CD14-positive monocyte (primary cell): ENCODE measurements around the gene PIK3C3. TPM values are rescaled to one million over a fixed set of nuclear protein-coding genes. Genes with fewer than 3 reads are reported as not detected.

ENCODE experiments used
- DNase-seq, 3 donors: peaks; one replicate each; pipeline ENCODE4 v3.0.0-alpha.2; 2011 to 2022
- H2AFZ ChIP-seq: 2 replicates; pipeline ENCODE4 v1.6.0; 2012; ENCODE audit warnings: mild to moderate bottlenecking, low read depth, low read length, inconsistent platforms; ENCODE audit not compliant: insufficient read depth, poor library complexity, severe bottlenecking
- H3K27ac ChIP-seq, 2 donors: 1 replicate in 1 of 2; 2 replicates in 1 of 2; pipeline ENCODE4 v1.5.1; 2012 to 2013; ENCODE audit warnings: low read length in 2 of 2, control low read depth in 1 of 2, inconsistent platforms in 1 of 2, low read depth in 1 of 2, mild to moderate bottlenecking in 1 of 2
- H3K27me3 ChIP-seq, 2 donors: one replicate each; pipeline versions ENCODE4 v1.6.0 to v1.6.1; 2011 to 2013; ENCODE audit warnings: low read length in 2 of 2; ENCODE audit not compliant: control insufficient read depth in 2 of 2, insufficient read depth in 2 of 2
- H3K36me3 ChIP-seq, 2 donors: replicated peaks in 1 of 2; 1 replicate in 1 of 2; 2 replicates in 1 of 2; pipeline versions ENCODE4 v1.5.1 to v1.6.1; 2012 to 2013; ENCODE audit warnings: low read length in 2 of 2, control low read depth in 1 of 2, inconsistent platforms in 1 of 2, mild to moderate bottlenecking in 1 of 2; ENCODE audit not compliant: insufficient read depth in 2 of 2, control insufficient read depth in 1 of 2
- H3K4me1 ChIP-seq, 2 donors: 1 replicate in 1 of 2; 2 replicates in 1 of 2; pipeline versions ENCODE4 v1.5.1 to v1.6.1; 2012 to 2013; ENCODE audit warnings: low read length in 2 of 2, control low read depth in 1 of 2, inconsistent platforms in 1 of 2, mild to moderate bottlenecking in 1 of 2, moderate library complexity in 1 of 2; ENCODE audit not compliant: insufficient read depth in 2 of 2, control insufficient read depth in 1 of 2
- H3K4me2 ChIP-seq: replicated peaks from 2 replicates; pipeline ENCODE3; 2012; ENCODE audit warnings: low read length, moderate library complexity, mild to moderate bottlenecking; ENCODE audit not compliant: poor library complexity, severe bottlenecking; ENCODE audit errors: extremely low read depth
- H3K4me3 ChIP-seq, 3 experiments: fragments of 200-600 bp in 1 of 3; sonication (generic) in 1 of 3; replicated peaks in 1 of 3; 1 replicate in 2 of 3; 2 replicates in 1 of 3; pipeline ENCODE4 v1.5.1; 2011 to 2013; ENCODE audit warnings: low read length in 3 of 3, mild to moderate bottlenecking in 3 of 3, control low read depth in 2 of 3, low read depth in 2 of 3, inconsistent platforms in 1 of 3, moderate library complexity in 1 of 3
- H3K79me2 ChIP-seq: 2 replicates; pipeline ENCODE4 v1.6.0; 2012; ENCODE audit warnings: mild to moderate bottlenecking, control low read depth, inconsistent platforms, low read length, moderate library complexity; ENCODE audit not compliant: insufficient read depth
- H3K9ac ChIP-seq: 2 replicates; pipeline ENCODE4 v1.6.0; 2017; ENCODE audit warnings: low read length, mild to moderate bottlenecking; ENCODE audit not compliant: insufficient read depth, poor library complexity, severe bottlenecking
- H3K9me3 ChIP-seq, 2 donors: replicated peaks in 1 of 2; 1 replicate in 1 of 2; 2 replicates in 1 of 2; pipeline versions ENCODE4 v1.5.1 to v1.6.1; 2012 to 2013; ENCODE audit warnings: low read length in 2 of 2, control low read depth in 1 of 2; ENCODE audit not compliant: control insufficient read depth in 1 of 2, insufficient read depth in 1 of 2
- H4K20me1 ChIP-seq: 2 replicates; pipeline ENCODE4 v1.6.0; 2012; ENCODE audit warnings: mild to moderate bottlenecking, low read length, control low read depth, moderate library complexity; ENCODE audit not compliant: insufficient read depth
- H3K27ac Mint-ChIP-seq, 7 donors: one replicate each; pipeline ENCODE4 v1.8.0; 2020; ENCODE audit warnings: mild to moderate bottlenecking in 7 of 7, mixed read lengths in 7 of 7, moderate library complexity in 6 of 7, inconsistent platforms in 2 of 7
- H3K27me3 Mint-ChIP-seq, 3 donors: one replicate each; pipeline ENCODE4 v1.8.0; 2021 to 2022; ENCODE audit warnings: low read depth in 3 of 3, mild to moderate bottlenecking in 3 of 3, mixed read lengths in 3 of 3, moderate library complexity in 3 of 3, inconsistent platforms in 1 of 3
- H3K36me3 Mint-ChIP-seq, 2 donors: one replicate each; pipeline ENCODE4 v1.8.0; 2020; ENCODE audit warnings: mixed read lengths in 2 of 2, inconsistent platforms in 1 of 2, mild to moderate bottlenecking in 1 of 2
- H3K4me1 Mint-ChIP-seq: one replicate; pipeline ENCODE4 v1.8.0; 2020; ENCODE audit warnings: mild to moderate bottlenecking, mixed read lengths
- H3K4me3 Mint-ChIP-seq, 2 donors: one replicate each; pipeline ENCODE4 v1.8.0; 2020; ENCODE audit warnings: mild to moderate bottlenecking in 2 of 2, mixed read lengths in 2 of 2, moderate library complexity in 1 of 2
- H3K9me3 Mint-ChIP-seq, 7 donors: one replicate each; pipeline ENCODE4 v1.8.0; 2020 to 2022; ENCODE audit warnings: mixed read lengths in 7 of 7, mild to moderate bottlenecking in 6 of 7, moderate library complexity in 6 of 7, inconsistent platforms in 2 of 7
- WGBS: methylation state at CpG from one replicate; pipeline ENCODE4 v1.1.5; 2013; ENCODE audit warnings: missing lambda C conversion rate; ENCODE audit not compliant: insufficient coverage; 5-methylcytosine and 5-hydroxymethylcytosine counted together
- intact Hi-C, 2 donors: fragments of 100-400 bp; cut with micrococcal nuclease; formaldehyde crosslinking; loops; one replicate each; pipeline versions ENCODE4 v1.15.0 to v1.15.1; 2023
- polyA plus RNA-seq, 3 donors: library from polyadenylated mRNA; depleted of rRNA in 1 of 3; unstranded in 2 of 3; stranded (reverse) in 1 of 3; fragments of 300-500 nt in 2 of 3; fragments of >200 nt in 1 of 3; fragmentation: Illumina TruSeq in 2 of 3; gene quantifications; 1 replicate in 2 of 3; 2 replicates in 1 of 3; pipeline ENCODE4 v1.2.3, GENCODE V29; 2012 to 2021
- TF ChIP-seq, protein P1 (sequence below): fragments of 200-600 bp; IDR thresholded peaks from one replicate; pipeline ENCODE4 v1.8.0; 2022; ENCODE audit warnings: antibody characterized with exemption, mild to moderate bottlenecking

The PIK3C3 gene
- polyA plus RNA-seq, 3 donors = 16.5 to 29.1 (median 25.9) TPM

DNA sequence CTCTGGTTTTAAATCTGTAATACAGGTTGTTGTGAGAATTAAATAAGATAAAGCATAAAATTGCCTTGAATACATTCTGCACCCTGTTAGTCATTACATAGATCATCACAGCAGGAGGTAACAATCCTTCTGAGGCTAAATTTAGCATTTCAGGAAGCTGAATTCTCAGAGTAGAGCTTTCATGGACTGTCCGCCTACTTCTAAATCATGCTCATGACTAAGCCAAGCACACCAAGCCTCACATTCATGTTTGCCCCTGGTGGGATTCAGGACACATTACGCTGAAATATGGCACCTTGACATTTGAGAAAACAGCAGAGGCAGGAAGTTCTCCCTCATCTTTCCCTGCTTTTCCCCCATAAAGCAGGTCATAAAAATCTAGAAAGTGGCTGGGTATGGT, 16.6 kb upstream of the PIK3C3 start:
- H3K4me1 Mint-ChIP-seq = peaks cover 24% of the 10 kb centered on the region
- 43% methylated on average over 1 of the region's 2 CpGs for WGBS
- Histone ChIP-seq H3K9ac (no peak overlapping the region), H3K4me2 (no peak overlapping the region), H3K9me3 (no peaks in the 10 kb centered on the region), H3K4me3 (no peak overlapping the region), H4K20me1 (no peaks in the 10 kb centered on the region), H3K36me3 (no peaks in the 10 kb centered on the region), H3K27ac (no peak overlapping the region), H3K4me1 (peaks cover 10 to 15% of the 10 kb centered on the region in 2 donors), H3K27me3 (no peaks in the 10 kb centered on the region), H2AFZ (no peak overlapping the region), H3K79me2 (no peaks in the 10 kb centered on the region)
- no peak overlapping the region for H3K27ac Mint-ChIP-seq
- peaks cover 2 to 3% (median 2%) of the 10 kb centered on the region in 3 donors for H3K27me3 Mint-ChIP-seq
- H3K4me3 Mint-ChIP-seq = no peak overlapping the region
- H3K9me3 Mint-ChIP-seq = peaks cover 0 to 2% (median 0%) of the 10 kb centered on the region in 7 donors
- DNase-seq = peak in 1 of 3 donors; percentile 49
- intact Hi-C loops = no loop called here
- TF ChIP-seq, protein P1, sequence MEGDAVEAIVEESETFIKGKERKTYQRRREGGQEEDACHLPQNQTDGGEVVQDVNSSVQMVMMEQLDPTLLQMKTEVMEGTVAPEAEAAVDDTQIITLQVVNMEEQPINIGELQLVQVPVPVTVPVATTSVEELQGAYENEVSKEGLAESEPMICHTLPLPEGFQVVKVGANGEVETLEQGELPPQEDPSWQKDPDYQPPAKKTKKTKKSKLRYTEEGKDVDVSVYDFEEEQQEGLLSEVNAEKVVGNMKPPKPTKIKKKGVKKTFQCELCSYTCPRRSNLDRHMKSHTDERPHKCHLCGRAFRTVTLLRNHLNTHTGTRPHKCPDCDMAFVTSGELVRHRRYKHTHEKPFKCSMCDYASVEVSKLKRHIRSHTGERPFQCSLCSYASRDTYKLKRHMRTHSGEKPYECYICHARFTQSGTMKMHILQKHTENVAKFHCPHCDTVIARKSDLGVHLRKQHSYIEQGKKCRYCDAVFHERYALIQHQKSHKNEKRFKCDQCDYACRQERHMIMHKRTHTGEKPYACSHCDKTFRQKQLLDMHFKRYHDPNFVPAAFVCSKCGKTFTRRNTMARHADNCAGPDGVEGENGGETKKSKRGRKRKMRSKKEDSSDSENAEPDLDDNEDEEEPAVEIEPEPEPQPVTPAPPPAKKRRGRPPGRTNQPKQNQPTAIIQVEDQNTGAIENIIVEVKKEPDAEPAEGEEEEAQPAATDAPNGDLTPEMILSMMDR = peak; percentile 8
- H3K36me3 Mint-ChIP-seq = no peaks in the 10 kb centered on the region

DNA sequence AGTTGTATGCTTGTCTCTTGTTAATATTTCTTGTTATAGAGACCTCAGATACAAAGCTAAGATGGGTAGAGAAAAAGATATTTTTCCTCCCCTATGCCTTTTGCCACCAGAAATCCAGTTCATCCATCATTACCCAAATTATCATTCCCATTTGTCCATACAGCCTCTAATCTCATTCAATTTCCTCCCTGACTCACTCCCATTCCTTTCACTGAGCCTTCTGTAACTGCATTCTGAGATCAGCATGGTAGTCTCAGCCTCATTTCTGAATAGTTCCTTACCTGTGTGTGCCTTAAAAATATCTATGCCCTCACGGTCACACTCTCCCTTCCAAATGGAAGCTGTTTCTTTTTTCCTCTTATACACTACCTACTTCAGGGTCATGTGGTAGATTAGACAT, 15.7 kb upstream of the PIK3C3 start:
- H3K27me3 Mint-ChIP-seq = peaks cover 2 to 3% (median 2%) of the 10 kb centered on the region in 3 donors
- Histone ChIP-seq H3K9ac (no peak overlapping the region), H3K4me3 (no peak overlapping the region), H3K4me1 (peaks cover 10 to 15% of the 10 kb centered on the region in 2 donors), H3K36me3 (no peaks in the 10 kb centered on the region), H3K9me3 (no peaks in the 10 kb centered on the region), H3K27me3 (no peaks in the 10 kb centered on the region), H3K27ac (no peak overlapping the region), H4K20me1 (no peaks in the 10 kb centered on the region), H3K4me2 (no peak overlapping the region), H3K79me2 (no peaks in the 10 kb centered on the region), H2AFZ (no peak overlapping the region)
- H3K36me3 Mint-ChIP-seq = no peaks in the 10 kb centered on the region
- no peak overlapping the region for H3K4me3 Mint-ChIP-seq
- H3K9me3 Mint-ChIP-seq = peaks cover 0 to 2% (median 0%) of the 10 kb centered on the region in 7 donors
- peaks cover 24% of the 10 kb centered on the region for H3K4me1 Mint-ChIP-seq
- intact Hi-C loops = no loop called here
- H3K27ac Mint-ChIP-seq = no peak overlapping the region
- no CpG with 5 or more reads among the region's 1 CpG for WGBS
- DNase-seq = no peak
- TF ChIP-seq, protein P1 = no peak
